CD4-positive, alpha-beta T cell treated with Interleukin-4 for 4 hours (primary cell): ENCODE results near the gene RMDN2.
"Not testable (repeated sequence)": the region's sequence is repeated elsewhere in the genome, so short reads cannot be mapped to it uniquely, and the experiment has no call there.

Experiments used
- DNase-seq: peaks from one replicate; pipeline ENCODE4 v3.0.0-alpha.2; 2020

Gene RMDN2

GRCh38 chr2:37902991-37903390 is 22.1 kb upstream of the RMDN2 start:
- no peak for DNase-seq

- DNase-seq: no peak
Measured at GRCh38 chr2:37904425-37904824, 20.7 kb upstream of the RMDN2 start.

GRCh38 chr2:37904993-37905392 is 20.1 kb upstream of the RMDN2 start:
- DNase-seq: no peak

DNA sequence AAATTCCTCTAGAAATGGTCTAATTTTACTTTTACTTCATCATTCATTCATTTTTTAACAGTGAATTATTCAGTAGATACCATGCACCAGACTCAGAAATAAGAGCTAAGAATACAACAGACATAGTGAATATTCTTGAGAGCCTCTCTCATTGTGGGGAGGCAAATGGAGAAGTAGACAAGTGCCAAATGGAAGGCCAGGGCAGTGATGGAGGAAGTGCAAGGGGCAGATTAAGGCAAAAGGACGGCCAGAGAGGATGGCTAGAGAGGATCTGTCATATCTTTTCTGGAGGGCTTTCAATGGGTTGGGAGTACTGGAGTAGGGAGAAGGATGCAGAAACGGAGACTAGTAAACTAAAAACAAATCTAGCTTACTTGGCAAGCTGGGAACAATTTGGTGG is 19.0 kb upstream of the RMDN2 start:
- no peak for DNase-seq

DNA sequence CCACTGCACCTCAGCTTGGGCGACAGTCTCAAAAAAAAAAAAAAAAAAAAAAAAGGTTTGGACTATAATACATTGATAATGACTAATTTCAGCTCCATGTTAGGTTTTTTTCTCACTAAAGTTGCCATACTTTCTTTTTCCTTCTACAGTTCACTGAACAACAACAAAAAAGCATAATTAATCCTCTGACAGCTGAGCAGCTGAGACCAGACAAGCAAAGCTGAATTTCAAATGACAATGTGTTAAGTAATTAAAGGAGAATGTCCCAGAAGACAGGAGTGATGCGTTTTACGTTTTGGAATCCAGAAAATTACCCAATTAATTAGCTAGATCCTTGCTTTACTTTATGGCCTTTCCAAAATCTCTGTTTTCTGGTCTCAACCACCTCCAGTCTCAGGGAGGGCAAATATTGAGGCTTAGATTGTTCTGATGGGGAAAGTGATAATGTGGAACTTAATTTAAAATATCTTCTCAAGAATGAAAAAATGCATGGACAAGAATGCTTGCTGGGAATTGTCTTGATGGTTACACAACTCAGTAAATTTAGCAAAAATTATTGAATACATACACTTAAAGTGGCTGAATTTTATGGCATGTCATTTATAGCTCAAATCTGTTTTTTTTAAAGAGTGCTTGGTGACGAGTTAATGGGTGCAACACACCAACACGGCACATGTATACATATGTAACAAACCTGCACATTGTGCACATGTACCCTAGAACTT is 17.4 kb upstream of the RMDN2 start:
- DNase-seq: no peak

DNA sequence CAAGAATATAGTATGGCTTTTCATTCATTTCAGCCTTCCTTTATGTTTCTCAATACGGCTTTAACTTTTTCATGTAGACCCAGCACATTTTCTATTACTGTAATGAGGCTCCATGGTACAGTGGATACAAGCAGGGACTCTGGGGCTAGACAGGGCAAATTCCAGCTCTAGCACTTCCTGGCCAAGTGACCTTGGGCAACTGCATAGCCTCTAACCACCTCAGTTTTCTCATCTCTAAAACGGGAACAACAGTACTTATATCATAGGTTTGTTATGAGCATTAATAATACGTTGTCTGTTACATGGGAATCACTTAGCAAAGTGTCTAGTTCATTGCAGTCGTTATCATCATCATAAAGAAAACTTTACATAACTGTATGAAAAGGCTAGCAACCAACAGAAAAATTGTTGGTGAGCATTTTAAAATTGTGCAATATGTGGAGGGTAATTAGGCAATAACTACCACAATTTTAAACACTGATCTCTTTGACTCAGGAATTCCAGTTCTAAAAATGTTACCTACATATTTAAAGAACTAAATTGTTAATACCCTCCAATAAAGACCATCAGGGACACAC is 13.7 kb upstream of the RMDN2 start:
- DNase-seq: no peak

GRCh38 chr2:37912056-37912455 is 13.0 kb upstream of the RMDN2 start:
- DNase-seq: no peak

DNA sequence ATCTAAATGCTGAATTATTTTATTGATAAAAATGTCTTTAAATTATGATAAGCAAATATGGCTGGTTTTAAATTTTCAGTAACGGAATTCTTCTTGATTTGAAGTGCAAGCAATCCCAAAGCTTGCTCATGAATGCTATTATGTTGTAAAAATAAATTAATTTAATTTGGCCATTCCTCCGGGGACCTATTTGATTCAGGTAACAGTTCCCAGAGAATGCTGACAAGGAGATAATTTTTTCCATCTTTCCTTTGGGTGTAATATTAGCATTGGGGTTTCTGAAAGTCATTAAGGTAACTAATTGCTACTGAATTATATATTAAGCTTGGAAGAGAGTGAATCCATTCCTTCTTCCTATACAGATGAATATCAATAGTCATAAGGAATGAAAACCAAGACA is 12.5 kb upstream of the RMDN2 start:
- no peak for DNase-seq

DNA sequence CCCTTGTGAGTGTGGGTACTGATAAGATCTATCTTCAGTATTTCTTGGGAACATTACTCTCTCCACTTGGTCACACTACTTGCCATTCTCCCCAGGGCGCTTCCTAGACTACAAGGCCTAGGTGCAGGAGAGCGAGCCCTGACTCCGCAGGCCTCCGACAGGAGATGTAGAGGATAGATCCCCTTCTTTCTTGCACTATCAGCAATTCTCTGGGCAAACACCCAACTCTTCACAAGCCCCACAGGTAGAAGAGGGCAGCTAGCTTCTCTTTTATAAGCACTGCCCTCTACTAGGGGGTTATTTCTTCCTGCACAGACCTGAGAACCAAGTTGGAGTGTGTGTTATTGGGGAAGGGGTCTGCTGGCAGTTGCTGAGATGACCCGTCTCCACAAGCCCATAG is 10.7 kb upstream of the RMDN2 start:
- no peak for DNase-seq

GRCh38 chr2:37915773-37916172 is 9.3 kb upstream of the RMDN2 start:
- DNase-seq: no peak

GRCh38 chr2:37916512-37917082 is 8.5 kb upstream of the RMDN2 start:
- no peak for DNase-seq

- no peak for DNase-seq
Measured at GRCh38 chr2:37917281-37918228, 7.5 kb upstream of the RMDN2 start.

DNA sequence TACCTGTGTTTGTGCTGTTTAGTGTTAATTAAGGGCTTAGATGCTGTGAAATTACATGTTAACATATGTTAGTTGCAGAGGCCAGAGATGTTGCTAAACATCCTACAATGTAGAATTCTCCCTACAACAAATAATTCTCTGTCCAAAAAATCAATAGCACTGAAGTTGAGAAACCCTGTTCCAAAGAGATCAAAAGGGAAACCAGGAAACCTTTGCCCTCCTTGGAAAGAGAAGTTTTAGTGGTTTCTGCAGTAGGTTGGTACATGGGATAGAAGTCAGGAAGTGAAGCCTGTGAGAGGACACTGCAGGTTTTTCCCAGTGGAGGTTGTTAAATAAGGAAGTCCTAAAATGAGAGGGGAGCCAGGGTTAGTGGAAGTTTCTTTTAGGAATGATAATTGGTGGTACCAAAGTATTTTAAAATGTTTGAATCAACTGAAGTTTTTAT is 6.3 kb upstream of the RMDN2 start:
- DNase-seq: no peak

- DNase-seq: no peak
Measured at GRCh38 chr2:37919631-37920032, 5.5 kb upstream of the RMDN2 start.

GRCh38 chr2:37920570-37920969 is 4.5 kb upstream of the RMDN2 start:
- DNase-seq: no peak

GRCh38 chr2:37921781-37922180 is 3.3 kb upstream of the RMDN2 start:
- no peak for DNase-seq

DNA sequence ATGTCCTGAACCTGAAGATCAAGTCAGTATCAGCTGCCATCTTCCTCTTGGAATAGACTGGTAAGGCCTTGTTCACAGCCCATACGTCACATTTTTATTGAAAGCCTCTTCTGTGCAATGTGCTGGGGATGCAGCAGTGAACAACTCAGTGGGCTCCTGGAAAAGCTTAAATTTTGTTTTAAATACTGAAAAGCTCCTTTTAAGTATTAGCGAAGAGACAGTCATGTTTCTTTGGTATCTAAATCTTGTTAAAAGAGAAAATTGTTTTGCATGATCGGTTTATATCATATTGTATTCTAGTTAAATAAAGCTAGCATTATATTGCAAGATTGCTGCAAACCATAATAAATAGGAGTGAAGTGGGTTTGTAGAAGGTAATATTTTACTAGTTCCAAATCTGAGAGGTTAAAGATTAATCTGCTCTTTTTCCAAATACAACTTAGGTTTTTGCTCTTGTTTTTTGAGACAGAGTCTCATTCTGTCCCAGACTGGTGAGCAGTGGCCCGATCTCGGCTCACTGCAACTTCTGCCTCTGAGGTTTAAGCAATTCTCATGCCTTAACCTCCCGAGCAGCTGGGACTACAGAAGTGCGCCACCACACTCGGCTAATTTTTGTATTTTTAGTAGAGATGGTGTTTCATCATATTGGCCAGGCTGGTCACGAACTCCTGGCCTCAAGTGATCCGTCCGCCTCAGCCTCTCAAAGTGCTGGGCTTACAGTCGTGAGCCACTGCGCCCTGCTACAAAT is 1.6 kb upstream of the RMDN2 start:
- no peak for DNase-seq

DNA sequence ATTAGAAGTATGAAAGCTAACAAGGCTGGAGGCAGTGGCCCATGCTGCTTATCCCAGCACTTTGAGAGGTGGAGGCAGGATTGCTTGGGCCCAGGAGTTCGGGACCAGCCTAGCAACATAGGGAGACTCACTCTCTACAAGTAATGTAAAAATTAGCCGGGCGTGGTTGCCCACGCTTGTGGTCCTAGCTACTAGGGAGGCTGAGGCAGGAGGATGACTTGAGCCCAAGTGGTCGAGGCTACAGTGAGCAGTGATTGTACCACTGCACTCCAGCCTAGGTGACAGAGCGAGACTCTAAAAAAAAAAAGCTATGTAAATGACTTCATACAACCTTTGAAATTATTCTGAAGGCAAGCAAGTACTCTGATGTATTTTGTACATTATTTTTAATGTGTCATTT is 1.5 kb downstream of the RMDN2 start:
- DNase-seq: no peak

GRCh38 chr2:37928377-37928776 is 3.3 kb downstream of the RMDN2 start:
- no peak for DNase-seq

GRCh38 chr2:37930392-37930791 is 5.3 kb downstream of the RMDN2 start:
- not testable (repeated sequence) for DNase-seq

DNA sequence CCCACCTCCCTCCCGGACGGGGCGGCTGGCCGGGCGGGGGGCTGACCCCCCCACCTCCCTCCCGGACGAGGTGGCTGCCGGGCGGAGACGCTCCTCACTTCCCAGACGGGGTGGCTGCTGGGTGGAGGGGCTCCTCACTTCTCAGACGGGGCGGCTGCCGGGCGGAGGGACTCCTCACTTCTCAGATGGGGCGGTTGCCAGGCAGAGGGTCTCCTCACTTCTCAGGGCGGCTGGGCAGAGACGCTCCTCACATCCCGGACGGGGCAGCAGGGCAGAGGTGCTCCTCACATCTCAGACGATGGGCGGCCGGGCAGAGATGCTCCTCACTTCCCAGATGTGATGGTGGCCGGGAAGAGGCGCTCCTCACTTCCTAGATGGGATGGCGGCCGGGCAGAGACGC is 7.8 kb downstream of the RMDN2 start:
- DNase-seq: not testable (repeated sequence)
